Activated CD4-positive, alpha-beta memory T cell treated with anti-CD3 and anti-CD28 coated beads for 36 hours (primary cell): ENCODE results near the gene BIVM. TPM values are rescaled to one million over a fixed set of nuclear protein-coding genes. Genes with fewer than 3 reads are reported as not detected.

Experiments used
- total RNA-seq, 2 experiments: library from RNA; stranded (reverse); gene quantifications; one replicate each; pipeline ENCODE4 v1.2.3, GENCODE V29; 2021

The BIVM gene
- total RNA-seq, 2 experiments from 2014 or later = 13.3 to 15.7 TPM

Other genes starting within 250 kb of the BIVM start
- 10 to 100 TPM; 64.7 to 65.6 TPM for gene TPP2, start 202.1 kb upstream of the BIVM start, total RNA-seq
- not detected for gene METTL21C, start 104.1 kb upstream of the BIVM start, total RNA-seq
- 10 to 100 TPM; 42.6 to 43.2 TPM for gene TEX30, start 25.3 kb upstream of the BIVM start, total RNA-seq
- 1 to 10 TPM; 4.4 to 4.9 TPM for gene POGLUT2, start 143 bp upstream of the BIVM start, total RNA-seq
- gene ERCC5, start 46.9 kb downstream of the BIVM start, total RNA-seq = 10 to 100 TPM; 53.6 to 63.5 TPM